ENCODE measurements around the gene USP8.
"Not testable (repeated sequence)": the region's sequence is repeated elsewhere in the genome, so short reads cannot be mapped to it uniquely, and the experiment has no call there.

Gene USP8

DNA sequence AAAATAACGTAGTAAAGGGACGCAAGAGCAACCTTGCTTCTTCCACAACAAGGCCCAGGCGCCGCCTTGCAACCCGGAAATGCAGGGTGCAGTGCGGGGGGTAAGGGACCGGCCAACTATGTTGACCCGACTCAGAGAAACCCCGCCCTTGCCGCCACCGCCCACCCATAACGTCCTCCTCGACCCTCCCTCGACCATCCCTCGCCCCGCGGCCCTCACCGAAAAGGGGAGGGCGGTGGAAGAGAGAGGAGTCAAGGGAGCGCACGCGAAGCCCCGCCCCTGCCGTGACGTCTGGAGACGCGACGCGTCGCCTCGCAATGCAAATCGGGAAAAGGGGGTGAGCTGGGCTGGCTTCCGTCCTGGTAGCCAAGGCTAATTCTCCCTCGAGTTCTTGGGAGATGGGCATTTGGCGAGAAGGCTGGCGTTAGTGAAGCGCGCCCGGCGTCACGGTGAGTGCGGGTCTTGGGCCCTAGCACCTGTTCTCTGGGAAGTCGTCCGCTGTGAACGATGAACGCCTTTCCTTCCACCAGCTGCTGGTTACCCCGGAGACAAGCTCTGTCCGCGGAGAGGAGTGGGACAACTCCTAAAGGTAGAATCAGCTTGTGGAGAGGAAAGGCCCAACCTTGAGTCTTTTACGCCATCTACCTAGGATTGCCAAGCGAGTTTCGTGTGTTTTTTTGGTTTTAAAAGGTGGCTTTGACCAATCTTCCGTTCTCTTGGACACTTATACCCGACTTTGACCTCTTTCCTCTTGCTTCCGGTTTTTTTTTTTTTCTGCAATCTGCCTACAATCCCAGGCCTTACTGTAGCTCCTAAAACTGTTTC is at the start of gene USP8:
USP8 (plus strand) TSS at position 340 of the 825 bp plus-strand sequence. CDS start 14,669 bp downstream, outside the sequence.
- DNase-seq, result peak; percentile 91

DNA sequence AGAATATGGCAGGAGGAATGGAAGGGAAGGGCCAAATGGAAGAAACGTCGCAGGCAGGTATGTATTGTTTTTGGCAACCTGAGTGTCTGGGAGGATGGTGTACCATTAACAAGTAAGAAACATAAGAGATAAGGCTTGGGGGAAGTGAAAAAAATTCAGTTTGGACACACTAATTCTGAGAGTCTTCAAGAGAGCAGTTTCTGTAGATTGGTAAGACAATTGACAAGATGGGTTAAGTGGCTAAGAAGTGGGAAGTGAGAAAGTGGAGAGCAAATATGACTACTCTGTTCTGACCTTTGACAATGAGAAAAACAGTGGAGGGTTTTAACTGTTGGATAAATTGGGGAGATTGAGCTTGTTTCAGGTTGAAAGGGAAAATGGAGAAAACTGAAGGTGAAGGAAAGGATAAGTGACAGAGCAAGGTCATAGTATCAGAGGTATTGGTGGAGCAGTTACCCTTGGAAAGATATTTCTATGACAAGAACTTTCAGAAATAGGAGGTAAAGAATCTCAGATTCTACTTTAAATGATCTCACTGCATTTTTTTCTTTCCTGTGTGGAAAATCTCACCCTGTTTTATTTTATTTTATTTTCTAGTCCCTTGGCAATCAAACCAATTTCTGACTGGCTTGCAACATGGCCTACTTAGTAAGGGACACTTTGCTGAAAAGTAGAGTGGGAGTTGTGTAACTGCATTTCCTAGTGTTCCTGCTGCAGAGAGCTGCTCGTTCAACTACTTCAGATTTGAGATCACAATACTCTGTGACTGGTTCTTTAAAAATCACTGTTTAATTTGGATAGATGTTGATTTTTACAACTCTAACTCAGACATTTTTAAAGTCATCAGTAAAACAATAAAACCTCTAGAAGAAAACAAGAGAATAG is 46.1 kb upstream of the USP8 start:
- DNase-seq, result no peak

- no peak for DNase-seq
Observed at GRCh38 chr15:50378776-50379175, 45.4 kb upstream of the USP8 start.

DNA sequence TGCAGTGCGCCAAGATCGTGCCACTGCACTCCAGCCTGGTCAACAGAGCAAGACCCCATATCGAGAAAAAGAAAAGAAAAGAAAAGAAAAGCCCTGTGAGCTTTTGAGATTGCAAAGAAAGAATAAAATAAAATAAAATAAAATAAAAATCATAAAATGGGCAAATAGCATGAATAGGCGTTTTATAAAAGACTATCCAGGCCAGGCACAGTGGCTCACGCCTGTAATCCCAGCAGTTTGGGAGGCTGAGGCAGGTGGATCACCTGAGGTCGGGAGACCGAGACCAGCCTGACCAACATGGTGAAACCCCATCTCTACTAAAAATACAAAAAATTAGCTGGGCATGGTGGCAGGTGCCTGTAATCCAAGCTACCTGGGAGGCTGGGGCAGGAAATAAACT is 44.8 kb upstream of the USP8 start:
- not testable (repeated sequence) for DNase-seq

DNA sequence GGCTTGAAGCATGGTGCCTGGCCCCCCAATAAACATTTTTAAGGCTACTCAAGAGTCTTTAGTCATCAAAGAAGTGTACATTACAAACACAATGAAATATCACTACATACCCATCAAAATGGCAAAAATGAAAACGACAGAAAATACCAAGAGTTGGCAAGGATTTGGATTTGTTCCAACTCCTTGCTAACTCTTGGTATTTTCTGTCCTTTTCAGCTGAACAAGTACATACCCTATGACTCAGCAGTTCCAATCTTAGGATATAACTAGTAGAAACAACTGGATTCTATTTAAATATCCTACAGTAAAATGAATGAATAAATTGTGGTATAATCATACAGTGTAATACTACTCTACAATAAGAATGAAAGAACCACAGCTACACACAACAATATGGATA is 44.1 kb upstream of the USP8 start:
- DNase-seq, result no peak

- DNase-seq, result no peak
Observed at GRCh38 chr15:50381438-50381837, 42.8 kb upstream of the USP8 start.

DNA sequence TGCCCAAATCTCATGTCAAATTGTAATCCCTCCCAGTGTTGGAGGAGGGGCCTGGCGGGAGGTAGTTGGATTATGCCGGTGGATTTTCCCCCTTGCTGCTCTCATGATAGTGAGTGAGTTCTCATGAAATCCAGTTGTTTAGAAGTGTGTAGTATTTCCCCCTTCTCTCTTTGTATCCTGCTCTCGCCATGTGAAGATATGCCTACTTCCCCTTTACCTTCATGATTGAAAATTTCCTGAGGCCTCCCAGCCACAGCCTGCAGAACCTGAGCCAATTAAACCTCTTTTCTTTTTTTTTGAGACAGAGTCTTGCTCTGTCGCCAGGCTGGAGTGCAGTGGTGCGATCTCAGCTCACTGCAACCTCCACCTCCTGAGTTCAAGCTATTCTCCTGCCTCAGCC is 41.8 kb upstream of the USP8 start:
- DNase-seq, result not testable (repeated sequence)

DNA sequence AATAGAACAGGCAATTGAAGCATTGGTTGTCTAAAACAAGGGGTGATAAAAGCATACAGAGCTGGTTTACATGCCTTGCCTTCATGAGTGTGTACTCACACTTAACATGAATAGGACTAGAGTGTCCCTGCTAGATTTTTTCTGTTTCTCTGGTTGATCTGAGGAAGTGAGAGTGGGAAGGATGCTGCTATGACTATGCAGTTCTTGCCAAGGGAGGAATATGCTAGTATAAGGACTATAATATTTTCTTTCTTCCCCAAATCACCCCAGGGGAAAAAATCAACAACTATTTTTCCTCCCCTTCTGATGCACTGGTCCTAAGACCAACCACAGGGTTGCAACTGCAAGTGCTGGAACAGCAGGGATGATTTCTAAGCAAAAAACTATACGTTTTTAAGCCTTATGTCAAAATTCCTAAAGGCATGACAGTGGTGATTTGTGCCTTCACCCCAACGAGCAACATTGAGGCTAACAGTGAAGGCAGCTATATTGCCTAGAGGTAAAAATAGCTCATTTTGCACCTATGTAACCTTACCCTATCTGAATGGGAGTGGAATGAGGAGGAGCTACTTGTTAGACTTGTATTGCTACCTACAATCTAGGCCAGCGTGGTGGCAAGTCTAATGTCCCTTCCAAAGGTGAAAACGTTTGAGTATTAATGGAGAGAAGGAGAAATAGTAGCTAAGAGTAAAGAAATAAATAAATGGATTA is 33.5 kb upstream of the USP8 start:
- DNase-seq, result no peak

DNA sequence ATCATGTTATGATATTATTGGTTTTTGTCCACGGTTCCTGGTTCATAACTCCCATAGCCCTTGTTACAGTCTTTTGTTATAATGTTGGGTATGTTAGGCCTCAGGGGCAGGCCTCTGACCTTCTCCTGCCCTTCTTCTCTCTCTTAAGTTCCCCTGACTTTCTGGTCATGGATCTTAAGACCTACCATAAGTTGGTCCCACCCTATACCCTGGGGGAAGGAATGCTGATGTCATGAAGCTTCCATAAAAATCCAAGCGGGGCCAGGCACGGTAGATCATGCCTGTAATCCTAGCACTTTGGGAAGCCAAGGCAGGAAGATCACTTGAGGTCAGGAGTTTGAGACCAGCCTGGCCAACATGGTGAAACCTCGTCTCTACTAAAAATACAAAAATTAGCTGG is 32.6 kb upstream of the USP8 start:
- not testable (repeated sequence) for DNase-seq

GRCh38 chr15:50411870-50412269 is 12.3 kb upstream of the USP8 start:
- no peak for DNase-seq

DNA sequence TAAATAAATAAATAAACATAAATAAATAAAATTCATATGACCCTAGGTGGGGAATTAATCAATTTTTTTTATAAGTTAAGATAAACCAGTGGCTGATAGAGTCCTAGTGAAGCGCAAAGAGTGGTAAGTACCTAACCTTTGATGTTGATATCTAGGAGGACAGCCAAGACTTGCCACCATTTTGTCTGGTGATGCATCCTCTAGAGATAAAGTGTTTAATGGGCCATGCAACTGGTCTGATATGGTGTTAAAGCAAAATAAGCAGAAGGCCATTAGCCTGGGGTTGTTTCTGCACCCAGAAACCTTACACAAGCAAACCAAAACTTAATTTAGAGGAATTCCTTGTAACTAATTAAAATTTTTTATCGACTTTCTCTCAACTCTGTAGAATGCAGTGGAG is 9.6 kb upstream of the USP8 start:
- no peak for DNase-seq

- no peak for DNase-seq
Observed at GRCh38 chr15:50415752-50416404, 8.3 kb upstream of the USP8 start.

GRCh38 chr15:50416890-50417289 is 7.3 kb upstream of the USP8 start:
- no peak for DNase-seq

GRCh38 chr15:50418041-50418583 is 6.1 kb upstream of the USP8 start:
- DNase-seq, result no peak

DNA sequence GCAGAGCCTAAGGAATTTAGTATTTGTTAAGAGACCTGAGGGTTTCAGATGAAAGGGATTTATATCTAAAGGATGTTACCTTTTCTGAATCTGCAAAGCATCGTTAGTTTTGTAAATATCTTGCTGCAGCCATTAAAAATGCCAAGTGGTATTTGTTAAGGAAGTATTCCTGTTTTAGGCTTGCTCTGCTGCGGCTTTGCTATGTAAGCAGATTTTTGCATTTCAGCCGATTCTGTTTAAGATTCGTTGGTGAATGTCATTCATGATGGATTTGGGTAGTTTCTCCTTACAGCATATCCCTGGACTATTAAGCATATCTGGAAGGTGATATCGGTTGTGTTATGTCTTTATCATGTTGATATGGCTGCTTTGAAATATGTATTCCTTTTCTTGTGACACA is 1.0 kb downstream of the USP8 start:
- no peak for DNase-seq

DNA sequence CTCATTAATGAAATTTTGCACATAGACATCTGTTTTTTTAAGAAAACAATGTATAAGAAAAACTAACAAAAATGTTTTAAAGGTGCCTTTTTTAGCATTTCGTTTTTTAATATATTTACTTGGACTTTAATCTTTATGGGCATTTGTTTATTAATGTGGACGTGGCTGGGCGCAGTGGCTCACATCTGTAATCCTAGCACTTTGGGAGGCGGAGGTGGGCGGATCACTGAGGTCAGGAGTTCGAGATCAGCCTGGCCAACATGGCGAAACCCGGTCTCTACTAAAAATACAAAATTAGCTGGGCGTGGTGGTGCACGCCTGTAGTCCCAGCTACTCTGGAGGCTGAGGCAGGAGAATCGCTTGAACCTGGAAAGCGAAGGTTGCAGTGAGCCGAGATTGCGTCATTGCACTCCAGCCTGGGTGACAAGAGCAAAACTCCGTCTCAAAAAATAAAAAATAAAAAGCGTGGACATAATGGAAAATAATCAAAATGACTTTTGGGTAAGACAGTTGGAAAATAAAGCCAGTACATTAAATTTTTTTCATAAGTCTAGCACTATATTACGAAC is 1.6 kb downstream of the USP8 start:
- not testable (repeated sequence) for DNase-seq

DNA sequence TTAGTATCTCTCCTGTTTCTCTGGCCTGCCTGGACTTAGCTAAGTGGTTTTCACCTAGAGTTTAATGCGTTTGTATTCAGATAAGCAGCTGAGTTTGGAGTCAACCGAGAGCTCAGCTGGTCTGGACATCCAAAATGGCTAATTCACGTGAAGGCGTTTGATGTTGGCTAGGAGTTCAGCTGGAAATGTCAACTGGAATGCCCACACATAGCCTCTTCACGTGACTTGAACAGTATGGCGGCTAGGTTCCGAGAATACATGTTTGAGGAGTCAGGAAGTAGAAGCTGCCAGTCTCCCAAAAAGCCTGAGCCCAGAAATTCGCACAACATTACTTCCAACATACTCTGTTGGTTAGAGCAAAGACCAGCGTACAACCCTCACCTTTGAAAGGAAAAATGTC is 2.2 kb downstream of the USP8 start:
- no peak for DNase-seq

GRCh38 chr15:50431204-50431603 is 7.0 kb downstream of the USP8 start:
- no peak for DNase-seq

DNA sequence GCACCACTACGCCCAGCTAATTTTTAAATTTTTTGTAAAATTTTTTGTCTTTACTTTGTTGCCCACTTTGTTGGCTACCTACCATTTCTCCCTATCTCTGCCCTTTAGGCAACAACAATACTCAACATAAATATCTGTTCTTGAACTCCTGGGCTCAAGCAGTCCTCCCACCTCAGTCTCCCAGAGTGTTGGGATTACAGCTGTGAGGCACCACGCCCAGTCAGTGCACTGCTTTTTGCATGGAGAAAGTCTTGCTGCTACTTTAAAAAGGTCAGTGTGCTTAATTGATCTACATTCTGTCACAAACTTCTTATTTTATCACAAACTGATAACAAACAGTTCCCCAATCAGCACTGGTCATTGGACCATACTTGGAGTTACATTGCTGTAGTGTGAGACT is 8.0 kb downstream of the USP8 start:
- DNase-seq, result no peak

GRCh38 chr15:50435772-50436171 is 11.6 kb downstream of the USP8 start:
- DNase-seq, result no peak

DNA sequence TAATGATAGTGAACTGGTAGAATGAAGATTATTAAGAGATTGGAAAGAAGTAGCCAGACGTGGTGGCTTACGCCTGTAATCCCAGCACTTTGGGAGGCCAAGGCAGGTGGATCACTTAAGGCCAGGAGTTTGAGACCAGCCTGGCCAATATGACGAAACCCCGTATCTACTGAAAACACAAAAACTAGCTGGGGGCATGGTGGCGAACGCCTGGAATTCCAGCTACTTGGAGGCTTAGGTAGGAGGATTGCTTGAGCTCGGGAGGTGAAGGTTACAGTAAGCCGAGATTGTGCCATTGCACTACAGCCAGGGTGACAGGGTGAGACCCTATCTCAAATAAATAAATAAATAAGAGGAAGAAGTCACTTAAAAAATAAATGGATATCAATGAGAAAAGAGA is 14.0 kb downstream of the USP8 start:
- no peak for DNase-seq

DNA sequence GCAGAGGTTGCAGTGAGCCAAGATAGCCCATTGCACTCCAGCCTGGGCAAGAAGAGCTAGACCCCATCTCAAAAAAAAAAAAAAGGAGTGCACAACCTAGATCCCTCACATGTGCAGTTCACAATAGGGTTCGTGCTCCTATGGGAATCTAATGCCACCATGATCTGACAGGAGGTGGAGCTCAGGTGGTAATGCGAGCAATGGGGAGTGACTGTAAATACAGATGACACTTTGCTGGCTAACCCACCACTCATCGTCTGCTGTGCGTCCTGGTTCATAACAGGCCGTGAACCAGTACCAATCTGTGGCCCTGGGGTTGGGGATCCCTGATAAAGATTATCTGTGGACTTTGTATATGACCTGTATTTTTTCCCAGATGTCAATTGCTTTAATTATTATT is 16.7 kb downstream of the USP8 start:
- DNase-seq, result no peak
